OCI-LY7 (cell line): ENCODE results near the gene TSNAXIP1. TPM values are rescaled to one million over a fixed set of nuclear protein-coding genes. Genes with fewer than 3 reads are reported as not detected.
"Not testable (repeated sequence)": the region's sequence is repeated elsewhere in the genome, so short reads cannot be mapped to it uniquely, and the experiment has no call there.

Experiments
- BruUV-seq: library from RNA; stranded (reverse); fragments of 400-500 nt; replicated peaks from 2 replicates; lab custom pipeline; 2021; lab: Mats Ljungman, UMichigan
- CTCF ChIA-PET: fragments of 300-600 bp; sonication (Branson Sonifier 250); formaldehyde crosslinking; loops from one replicate; lab custom pipeline; 2022; ENCODE audit warnings: antibody characterized with exemption; ENCODE audit not compliant: unreplicated experiment; lab: Charles Lee
- POLR2A ChIA-PET: fragments of 300-600 bp; sonication (Branson Sonifier 250); formaldehyde crosslinking; loops from one replicate; lab custom pipeline; 2022; ENCODE audit warnings: antibody characterized with exemption; lab: Charles Lee
- DNase-seq: peaks from one replicate; pipeline ENCODE4 v3.0.0-alpha.2; 2015; ENCODE audit warnings: low spot score
- H2AFZ ChIP-seq: fragments of 200-600 bp; sonication (generic), shearing (Covaris generic); 2 replicates; pipeline ENCODE4 v1.6.1; 2014; ENCODE audit warnings: mild to moderate bottlenecking, antibody characterized with exemption, low read length, moderate library complexity
- H3K27ac ChIP-seq: fragments of 200-600 bp; sonication (generic); 2 replicates; pipeline ENCODE4 v1.5.1; 2014; ENCODE audit warnings: mixed run types, low read depth, mild to moderate bottlenecking, moderate library complexity, low read length, inconsistent platforms; ENCODE audit not compliant: poor library complexity, severe bottlenecking
- H3K36me3 ChIP-seq: fragments of 200-600 bp; sonication (generic); 2 replicates; pipeline ENCODE4 v1.6.1; 2014; ENCODE audit warnings: mild to moderate bottlenecking, antibody characterized with exemption, low read length, moderate library complexity, mixed read lengths; ENCODE audit not compliant: insufficient read depth
- H3K4me1 ChIP-seq: fragments of 200-600 bp; sonication (generic); 2 replicates; pipeline ENCODE4 v1.5.1; 2014; ENCODE audit warnings: mild to moderate bottlenecking, low read length; ENCODE audit not compliant: insufficient read depth, poor library complexity, severe bottlenecking
- H3K4me2 ChIP-seq: fragments of 200-600 bp; sonication (generic); 2 replicates; pipeline ENCODE4 v1.6.1; 2014; ENCODE audit warnings: mild to moderate bottlenecking, low read length
- H3K4me3 ChIP-seq: fragments of 200-600 bp; sonication (generic); 2 replicates; pipeline ENCODE4 v1.5.1; 2014; ENCODE audit warnings: mild to moderate bottlenecking, low read depth, low read length; ENCODE audit not compliant: poor library complexity, severe bottlenecking
- H3K79me2 ChIP-seq: fragments of 200-600 bp; sonication (generic); 2 replicates; pipeline ENCODE4 v1.6.1; 2016; ENCODE audit warnings: low read depth, mild to moderate bottlenecking, low read length, moderate library complexity, mixed read lengths; ENCODE audit not compliant: insufficient read depth
- H3K9me2 ChIP-seq: fragments of 200-600 bp; sonication (generic); 2 replicates; pipeline ENCODE4 v1.6.1; 2016; ENCODE audit warnings: mild to moderate bottlenecking, low read length, mixed read lengths; ENCODE audit not compliant: insufficient read depth
- H3K9me3 ChIP-seq: fragments of 200-600 bp; sonication (generic); 2 replicates; pipeline ENCODE4 v1.6.1; 2014; ENCODE audit warnings: mild to moderate bottlenecking, mixed run types, low read length, mixed read lengths
- H4K20me1 ChIP-seq: fragments of 200-600 bp; sonication (generic); 2 replicates; pipeline ENCODE4 v1.6.1; 2014; ENCODE audit warnings: mild to moderate bottlenecking, antibody characterized with exemption, low read length, moderate library complexity, mixed read lengths; ENCODE audit not compliant: insufficient read depth
- EZH2phosphoT487 ChIP-seq: fragments of 200-600 bp; sonication (generic); IDR thresholded peaks from 2 replicates; pipeline ENCODE4 v1.6.1; 2018; ENCODE audit warnings: low read depth, borderline replicate concordance, mild to moderate bottlenecking, mixed run types, antibody characterized with exemption, low read length, moderate library complexity, mixed read lengths
- intact Hi-C: fragments of 100-400 bp; cut with micrococcal nuclease; formaldehyde crosslinking; loops from one replicate; pipeline ENCODE4 v1.10.0; 2022; ENCODE audit not compliant: unreplicated experiment
- total RNA-seq, 2 experiments: library from RNA; depleted of rRNA in 1 of 2; stranded (reverse); fragments of >200 nt in 1 of 2; shearing (Covaris generic) in 1 of 2; gene quantifications; 2 replicates each; pipeline ENCODE4 v1.2.3, GENCODE V29; 2014 to 2022
- TF ChIP-seq, protein P1 (sequence below): fragments of 200-600 bp; sonication (generic); conservative IDR thresholded peaks from 2 replicates; pipeline ENCODE4 v1.5.1; 2014; ENCODE audit warnings: mild to moderate bottlenecking, antibody characterized with exemption, low read length, moderate library complexity, mixed read lengths

TSNAXIP1 gene
- total RNA-seq, 2 experiments from 2014 or later, result 0.76 to 0.91 TPM

GRCh38 chr16:67861877-67862276 is 55.2 kb downstream of the TSNAXIP1 start:
- POLR2A ChIA-PET, result interaction anchor here (0.6 to 1.4 kb wide), 4 partner anchors 10 to 485 kb away, joined by 3 to 5 read pairs (median 3); partner anchors contain the start of gene EDC4
- BruUV-seq, result no TSS peak
- TF ChIP-seq EZH2phosphoT487, result no peak
- TF ChIP-seq, protein P1, sequence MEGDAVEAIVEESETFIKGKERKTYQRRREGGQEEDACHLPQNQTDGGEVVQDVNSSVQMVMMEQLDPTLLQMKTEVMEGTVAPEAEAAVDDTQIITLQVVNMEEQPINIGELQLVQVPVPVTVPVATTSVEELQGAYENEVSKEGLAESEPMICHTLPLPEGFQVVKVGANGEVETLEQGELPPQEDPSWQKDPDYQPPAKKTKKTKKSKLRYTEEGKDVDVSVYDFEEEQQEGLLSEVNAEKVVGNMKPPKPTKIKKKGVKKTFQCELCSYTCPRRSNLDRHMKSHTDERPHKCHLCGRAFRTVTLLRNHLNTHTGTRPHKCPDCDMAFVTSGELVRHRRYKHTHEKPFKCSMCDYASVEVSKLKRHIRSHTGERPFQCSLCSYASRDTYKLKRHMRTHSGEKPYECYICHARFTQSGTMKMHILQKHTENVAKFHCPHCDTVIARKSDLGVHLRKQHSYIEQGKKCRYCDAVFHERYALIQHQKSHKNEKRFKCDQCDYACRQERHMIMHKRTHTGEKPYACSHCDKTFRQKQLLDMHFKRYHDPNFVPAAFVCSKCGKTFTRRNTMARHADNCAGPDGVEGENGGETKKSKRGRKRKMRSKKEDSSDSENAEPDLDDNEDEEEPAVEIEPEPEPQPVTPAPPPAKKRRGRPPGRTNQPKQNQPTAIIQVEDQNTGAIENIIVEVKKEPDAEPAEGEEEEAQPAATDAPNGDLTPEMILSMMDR, result no peak

DNA sequence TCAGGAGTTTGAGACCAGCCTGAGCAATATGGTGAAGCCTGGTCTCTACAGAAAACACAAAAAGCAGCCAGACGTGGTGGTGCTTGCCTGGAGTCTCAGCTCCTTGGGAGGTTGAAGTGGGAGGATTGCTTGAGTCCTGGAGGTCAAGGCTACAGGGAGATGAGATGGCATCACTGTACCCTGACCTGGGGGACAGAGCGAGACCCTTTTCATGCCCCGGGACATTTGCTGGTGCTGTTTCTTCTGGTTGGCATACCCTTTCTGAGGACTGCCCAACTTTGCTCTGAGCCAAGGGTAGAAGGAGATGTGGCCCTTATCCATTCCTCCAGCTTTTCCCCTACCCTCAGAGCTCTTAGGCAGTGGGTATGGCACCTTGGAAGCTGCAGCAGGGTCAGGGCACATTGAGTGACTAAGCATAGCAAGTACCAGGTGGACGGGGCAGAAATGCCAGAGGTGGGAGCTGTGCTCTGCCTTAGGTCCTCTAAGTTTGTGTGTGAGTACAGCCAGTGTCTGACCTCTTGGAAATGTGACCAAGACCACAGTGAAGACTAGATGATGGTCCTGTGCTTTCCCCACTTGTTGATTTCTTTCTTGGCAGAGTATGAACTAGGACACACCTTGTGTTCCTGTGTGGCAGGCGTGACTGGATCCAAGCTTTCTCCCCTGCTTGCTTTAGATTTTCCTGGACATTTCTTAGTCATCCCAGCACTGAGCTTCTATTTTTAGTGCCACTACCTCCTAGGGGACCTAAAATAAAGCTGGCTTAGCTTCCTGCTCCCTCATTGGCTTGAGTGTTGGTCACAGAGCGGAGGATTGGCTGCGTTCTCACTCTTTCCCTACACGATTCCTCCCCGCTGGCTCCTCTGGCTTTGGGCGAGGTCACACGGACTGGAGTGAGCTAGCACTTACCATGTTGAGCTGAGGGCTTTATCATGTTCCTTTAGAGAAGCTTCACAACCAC is 56.2 kb downstream of the TSNAXIP1 start:
- no peaks in the 10 kb centered on the region for H3K9me3 ChIP-seq
- BruUV-seq, result no TSS peak
- H3K4me1 ChIP-seq, result no peaks in the 10 kb centered on the region
- peaks cover 5% of the 10 kb centered on the region; the same call in 1 of the 2 replicates for H4K20me1 ChIP-seq
- no peak for DNase-seq
- H3K27ac ChIP-seq, result no peak overlapping the region
- H3K4me3 ChIP-seq, result no peak overlapping the region
- CTCF ChIA-PET, result no interaction called here
- peaks cover 55% of the 10 kb centered on the region for H3K79me2 ChIP-seq
- H2AFZ ChIP-seq, result no peak overlapping the region
- intact Hi-C loops, result no loop called here
- H3K9me2 ChIP-seq, result no peaks in the 10 kb centered on the region
- peaks cover 84% of the 10 kb centered on the region for H3K36me3 ChIP-seq
- POLR2A ChIA-PET, result interaction anchor here (0.6 to 1.4 kb wide), 3 partner anchors 8 to 349 kb away, joined by 3 to 5 read pairs (median 3); partner anchors contain the start of gene EDC4
- TF ChIP-seq, protein P1, result no peak
- TF ChIP-seq EZH2phosphoT487, result no peak
- H3K4me2 ChIP-seq, result no peak overlapping the region

More at GRCh38 chr16:67861877-67862276, 55.2 kb downstream of the TSNAXIP1 start:
- peaks cover 82% of the 10 kb centered on the region for H3K36me3 ChIP-seq
- intact Hi-C loops, result no loop called here
- H3K9me3 ChIP-seq, result no peaks in the 10 kb centered on the region
- no peak overlapping the region for H3K4me3 ChIP-seq
- peaks cover 64% of the 10 kb centered on the region for H3K79me2 ChIP-seq
- no peaks in the 10 kb centered on the region for H3K9me2 ChIP-seq
- H3K4me1 ChIP-seq, result no peaks in the 10 kb centered on the region
- CTCF ChIA-PET, result interaction anchor here (0.6 kb wide), 1 partner anchor 1486 kb away, joined by 3 read pairs; no protein-coding TSS in a partner anchor
- H3K27ac ChIP-seq, result no peak overlapping the region
- no peak for DNase-seq
- H2AFZ ChIP-seq, result no peak overlapping the region
- H3K4me2 ChIP-seq, result no peak overlapping the region
- peaks cover 5% of the 10 kb centered on the region; the same call in 1 of the 2 replicates for H4K20me1 ChIP-seq

DNA sequence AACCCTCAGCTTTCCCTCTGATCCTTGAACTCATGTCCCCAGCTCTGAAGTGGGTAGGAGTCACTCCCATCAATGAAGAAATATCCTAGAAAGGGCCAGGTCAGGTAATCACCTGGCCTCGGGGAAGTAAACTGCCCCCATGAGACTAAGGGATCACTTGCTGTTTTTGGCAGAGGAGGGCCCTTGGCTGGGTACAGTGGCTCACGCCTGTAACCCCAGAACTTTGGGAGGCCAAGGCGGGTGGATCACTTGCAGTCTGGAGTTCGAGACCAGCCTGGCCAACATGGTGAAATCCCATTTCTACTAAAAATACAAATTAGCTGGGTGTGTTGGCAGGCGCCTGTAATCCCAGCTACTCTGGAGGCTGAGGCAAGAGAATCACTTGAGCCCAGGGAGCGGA is 57.4 kb downstream of the TSNAXIP1 start:
- DNase-seq, intact Hi-C loops, H3K4me3 ChIP-seq, H4K20me1 ChIP-seq, H3K9me3 ChIP-seq, BruUV-seq, H3K4me1 ChIP-seq, H3K4me2 ChIP-seq, H2AFZ ChIP-seq, H3K27ac ChIP-seq, H3K9me2 ChIP-seq, CTCF ChIA-PET: not testable (repeated sequence)
- POLR2A ChIA-PET, result interaction anchor here (0.7 kb wide), 2 partner anchors 21 to 72 kb away, joined by 3 to 6 read pairs; no protein-coding TSS in a partner anchor
- Histone ChIP-seq H3K36me3 (peaks cover 85% of the 10 kb centered on the region), H3K79me2 (peaks cover 43% of the 10 kb centered on the region)
